H9 (cell line): ENCODE data around the gene SLC24A2. TPM values are rescaled to one million over a fixed set of nuclear protein-coding genes. Genes with fewer than 3 reads are reported as not detected.

Source experiments
- DNase-seq: peaks from one replicate; pipeline ENCODE4 v3.0.0-alpha.2; 2017
- H2AFZ ChIP-seq: one replicate; pipeline ENCODE4 v1.6.1; 2013; ENCODE audit warnings: mild to moderate bottlenecking, low read length, control low read depth, moderate library complexity
- H2AK5ac ChIP-seq: 2 replicates; pipeline ENCODE4 v1.6.1; 2013; ENCODE audit warnings: low read length, control low read depth, mixed read lengths; ENCODE audit not compliant: insufficient read length
- H2BK120ac ChIP-seq: one replicate; pipeline ENCODE4 v1.6.1; 2013; ENCODE audit warnings: low read depth, mild to moderate bottlenecking, low read length, control low read depth, inconsistent platforms; ENCODE audit not compliant: poor library complexity, severe bottlenecking
- H2BK12ac ChIP-seq: 2 replicates; pipeline ENCODE4 v1.6.1; 2013; ENCODE audit warnings: low read length, control low read depth, mixed read lengths, low read depth; ENCODE audit not compliant: insufficient read length
- H2BK15ac ChIP-seq: 2 replicates; pipeline ENCODE4 v1.6.1; 2013; ENCODE audit warnings: low read depth, low read length, control low read depth
- H2BK20ac ChIP-seq: one replicate; pipeline ENCODE4 v1.6.1; 2013; ENCODE audit warnings: low read depth, mild to moderate bottlenecking, low read length, control low read depth, inconsistent platforms; ENCODE audit not compliant: poor library complexity, severe bottlenecking
- H2BK5ac ChIP-seq: 2 replicates; pipeline ENCODE4 v1.6.1; 2013; ENCODE audit warnings: low read length, control low read depth, mixed read lengths; ENCODE audit not compliant: insufficient read length
- H3K14ac ChIP-seq: 2 replicates; pipeline ENCODE4 v1.6.1; 2013; ENCODE audit warnings: low read length, control low read depth; ENCODE audit not compliant: insufficient read depth
- H3K18ac ChIP-seq: 2 replicates; pipeline ENCODE4 v1.6.1; 2013; ENCODE audit warnings: low read depth, mild to moderate bottlenecking, mixed read lengths, low read length, control low read depth; ENCODE audit not compliant: insufficient read length
- H3K23ac ChIP-seq: 2 replicates; pipeline ENCODE4 v1.6.1; 2013; ENCODE audit warnings: low read length, control low read depth, mixed read lengths, low read depth; ENCODE audit not compliant: insufficient read length
- H3K23me2 ChIP-seq: 2 replicates; pipeline ENCODE4 v1.6.1; 2013; ENCODE audit warnings: low read depth, mild to moderate bottlenecking, mixed read lengths, low read length, control low read depth; ENCODE audit not compliant: insufficient read length, poor library complexity, severe bottlenecking
- H3K27ac ChIP-seq: 2 replicates; pipeline ENCODE4 v1.5.1; 2013; ENCODE audit warnings: low read length, control low read depth, mixed read lengths, low read depth; ENCODE audit not compliant: insufficient read length
- H3K27me3 ChIP-seq: 2 replicates; pipeline ENCODE4 v1.6.1; 2013; ENCODE audit warnings: low read length, control low read depth, inconsistent platforms; ENCODE audit not compliant: insufficient read depth
- H3K4ac ChIP-seq: 2 replicates; pipeline ENCODE4 v1.6.1; 2013; ENCODE audit warnings: low read depth, mild to moderate bottlenecking, control low read depth, inconsistent platforms, low read length, moderate library complexity
- H3K4me1 ChIP-seq: 2 replicates; pipeline ENCODE4 v1.6.1; 2013; ENCODE audit warnings: low read length, control low read depth, inconsistent platforms; ENCODE audit not compliant: insufficient read depth
- H3K4me2 ChIP-seq: 2 replicates; pipeline ENCODE4 v1.6.1; 2013; ENCODE audit warnings: low read length, control low read depth, mixed read lengths; ENCODE audit not compliant: insufficient read length, insufficient read depth
- H3K56ac ChIP-seq: 2 replicates; pipeline ENCODE4 v1.6.1; 2013; ENCODE audit warnings: low read depth, mild to moderate bottlenecking, mixed read lengths, low read length, control low read depth; ENCODE audit not compliant: insufficient read length
- H3K79me1 ChIP-seq: 2 replicates; pipeline ENCODE4 v1.6.1; 2013; ENCODE audit warnings: low read depth, mild to moderate bottlenecking, moderate library complexity, low read length, control low read depth, inconsistent platforms; ENCODE audit not compliant: insufficient read depth, poor library complexity, severe bottlenecking
- H3K79me2 ChIP-seq: 2 replicates; pipeline ENCODE4 v1.6.1; 2013; ENCODE audit warnings: low read length, control low read depth, inconsistent platforms; ENCODE audit not compliant: insufficient read depth
- H3K9ac ChIP-seq: 2 replicates; pipeline ENCODE4 v1.6.1; 2013; ENCODE audit warnings: low read length, control low read depth, mixed read lengths; ENCODE audit not compliant: insufficient read length; ENCODE audit errors: extremely low read depth
- H3K9me3 ChIP-seq: one replicate; pipeline ENCODE4 v1.6.1; 2013; ENCODE audit warnings: low read depth, low read length, inconsistent platforms; ENCODE audit not compliant: control insufficient read depth
- H3T11ph ChIP-seq: one replicate; pipeline ENCODE4 v1.6.1; 2013; ENCODE audit warnings: mild to moderate bottlenecking, low read length, control low read depth, inconsistent platforms
- H4K20me1 ChIP-seq: one replicate; pipeline ENCODE4 v1.6.1; 2013; ENCODE audit not compliant: control insufficient read depth, insufficient read length, insufficient read depth
- H4K5ac ChIP-seq: 2 replicates; pipeline ENCODE4 v1.6.1; 2013; ENCODE audit warnings: low read depth, mild to moderate bottlenecking, mixed read lengths, low read length, control low read depth; ENCODE audit not compliant: insufficient read length
- H4K8ac ChIP-seq: replicated peaks from 2 replicates; pipeline ENCODE4 v1.6.1; 2013; ENCODE audit warnings: low read length, control low read depth, mixed read lengths, low read depth; ENCODE audit not compliant: insufficient read length
- H4K91ac ChIP-seq: 2 replicates; pipeline ENCODE4 v1.6.1; 2013; ENCODE audit warnings: low read depth, mild to moderate bottlenecking, moderate library complexity, mixed read lengths, low read length, control low read depth; ENCODE audit not compliant: insufficient read length
- H3K27ac Mint-ChIP-seq, 3 experiments: 2 replicates in 2 of 3; 3 replicates in 1 of 3; pipeline ENCODE4 v1.8.0; 2020 to 2021; ENCODE audit warnings: mixed read lengths in 3 of 3, mild to moderate bottlenecking in 1 of 3, moderate library complexity in 1 of 3
- H3K27me3 Mint-ChIP-seq: 2 replicates; pipeline ENCODE4 v1.8.0; 2021; ENCODE audit warnings: low read depth, mild to moderate bottlenecking, moderate library complexity, mixed read lengths
- H3K36me3 Mint-ChIP-seq, 3 experiments: 2 replicates in 2 of 3; 3 replicates in 1 of 3; pipeline ENCODE4 v1.8.0; 2020 to 2021; ENCODE audit warnings: low read depth in 3 of 3, mixed read lengths in 3 of 3; ENCODE audit not compliant: insufficient read depth in 1 of 3
- H3K4me1 Mint-ChIP-seq, 2 experiments: 2 replicates each; pipeline ENCODE4 v1.8.0; 2020; ENCODE audit warnings: mixed read lengths in 2 of 2
- H3K4me3 Mint-ChIP-seq, 2 experiments: 2 replicates in 1 of 2; 3 replicates in 1 of 2; pipeline ENCODE4 v1.8.0; 2020 to 2021; ENCODE audit warnings: mild to moderate bottlenecking in 2 of 2, mixed read lengths in 2 of 2, moderate library complexity in 1 of 2
- H3K9me3 Mint-ChIP-seq, 2 experiments: 2 replicates in 1 of 2; 3 replicates in 1 of 2; pipeline ENCODE4 v1.8.0; 2020; ENCODE audit warnings: mild to moderate bottlenecking in 2 of 2, mixed read lengths in 2 of 2, moderate library complexity in 1 of 2
- total RNA-seq: library from RNA; stranded (reverse); gene quantifications from 2 replicates; pipeline ENCODE4 v1.2.1, GENCODE V29; 2021
- TF ChIP-seq, protein P1 (sequence below): fragments of 200-600 bp; sonication (generic); conservative IDR thresholded peaks from 3 replicates; pipeline ENCODE4 v1.8.0; 2021; ENCODE audit warnings: antibody characterized with exemption, mild to moderate bottlenecking

Gene SLC24A2
- total RNA-seq, 1 experiment from 2014 or later, result 6.2 TPM

DNA sequence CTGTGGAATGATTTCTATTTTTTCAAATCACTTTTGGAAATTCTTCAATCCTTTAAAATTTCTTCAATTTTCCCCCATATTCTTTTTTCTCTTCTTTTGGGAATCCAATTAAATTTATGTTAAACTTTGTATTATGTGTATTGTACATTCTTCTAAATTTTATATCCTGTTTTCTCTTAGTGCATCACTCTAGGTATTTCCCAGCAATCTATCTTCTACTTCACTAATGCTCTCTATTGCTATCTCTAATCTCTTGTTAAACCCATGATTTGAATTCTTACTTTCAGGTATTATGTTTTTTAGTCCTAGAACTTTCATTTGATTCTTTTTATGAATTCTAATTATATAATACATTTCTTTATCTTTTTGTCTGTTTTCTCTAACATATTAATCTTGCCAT is 23.4 kb upstream of the SLC24A2 start:
- Mint-ChIP-seq H3K27me3 (no peaks in the 10 kb centered on the region), H3K27ac (no peak overlapping the region), H3K4me1 (peaks cover 20 to 24% of the 10 kb centered on the region in 2 experiments), H3K9me3 (peaks cover 45 to 56% of the 10 kb centered on the region in 2 experiments), H3K36me3 (peaks cover 36 to 59% (median 40%) of the 10 kb centered on the region in 3 experiments), H3K4me3 (no peak overlapping the region)
- peaks cover 6% of the 10 kb centered on the region; the same call in 1 of the 2 replicates for H3K4me1 ChIP-seq
- no peak overlapping the region for H2BK20ac ChIP-seq
- H3K4ac ChIP-seq, result no peak overlapping the region
- H3K79me2 ChIP-seq, result no peaks in the 10 kb centered on the region; the same call in 1 of the 2 replicates
- no peak overlapping the region for H2BK120ac ChIP-seq
- no peak overlapping the region for H4K8ac ChIP-seq
- TF ChIP-seq, protein P1, sequence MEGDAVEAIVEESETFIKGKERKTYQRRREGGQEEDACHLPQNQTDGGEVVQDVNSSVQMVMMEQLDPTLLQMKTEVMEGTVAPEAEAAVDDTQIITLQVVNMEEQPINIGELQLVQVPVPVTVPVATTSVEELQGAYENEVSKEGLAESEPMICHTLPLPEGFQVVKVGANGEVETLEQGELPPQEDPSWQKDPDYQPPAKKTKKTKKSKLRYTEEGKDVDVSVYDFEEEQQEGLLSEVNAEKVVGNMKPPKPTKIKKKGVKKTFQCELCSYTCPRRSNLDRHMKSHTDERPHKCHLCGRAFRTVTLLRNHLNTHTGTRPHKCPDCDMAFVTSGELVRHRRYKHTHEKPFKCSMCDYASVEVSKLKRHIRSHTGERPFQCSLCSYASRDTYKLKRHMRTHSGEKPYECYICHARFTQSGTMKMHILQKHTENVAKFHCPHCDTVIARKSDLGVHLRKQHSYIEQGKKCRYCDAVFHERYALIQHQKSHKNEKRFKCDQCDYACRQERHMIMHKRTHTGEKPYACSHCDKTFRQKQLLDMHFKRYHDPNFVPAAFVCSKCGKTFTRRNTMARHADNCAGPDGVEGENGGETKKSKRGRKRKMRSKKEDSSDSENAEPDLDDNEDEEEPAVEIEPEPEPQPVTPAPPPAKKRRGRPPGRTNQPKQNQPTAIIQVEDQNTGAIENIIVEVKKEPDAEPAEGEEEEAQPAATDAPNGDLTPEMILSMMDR, result no peak
- H3K9me3 ChIP-seq, result peaks cover 12% of the 10 kb centered on the region
- H4K5ac ChIP-seq, result no peak overlapping the region
- H3K23me2 ChIP-seq, result no peaks in the 10 kb centered on the region
- H2BK15ac ChIP-seq, result no peak overlapping the region
- H2BK12ac ChIP-seq, result no peak overlapping the region
- no peak overlapping the region for H3K14ac ChIP-seq
- no peak overlapping the region for H3K23ac ChIP-seq
- no peaks in the 10 kb centered on the region for H3K27me3 ChIP-seq
- no peak overlapping the region for H4K91ac ChIP-seq
- H3K18ac ChIP-seq, result no peak overlapping the region
- H2AFZ ChIP-seq, result no peak overlapping the region
- no peak overlapping the region for H3K4me2 ChIP-seq
- H3T11ph ChIP-seq, result no peak overlapping the region
- H2AK5ac ChIP-seq, result no peak overlapping the region
- no peak overlapping the region for H3K27ac ChIP-seq
- no peak for DNase-seq
- H4K20me1 ChIP-seq, result no peaks in the 10 kb centered on the region
- no peak overlapping the region for H3K56ac ChIP-seq
- no peaks in the 10 kb centered on the region for H3K79me1 ChIP-seq
- H2BK5ac ChIP-seq, result no peak overlapping the region
- no peak overlapping the region for H3K9ac ChIP-seq
